HG02981 (cell line): Measurements from ENCODE around the gene TMED4.
"Not testable (repeated sequence)": the region's sequence is repeated elsewhere in the genome, so short reads cannot be mapped to it uniquely, and the experiment has no call there.

Experiments used
- ATAC-seq: cut with Tn5 transposase; IDR thresholded peaks from one replicate; pipeline ENCODE4 v1.9.1; 2021; ENCODE audit warnings: mild to moderate bottlenecking, moderate library complexity; ENCODE audit not compliant: unreplicated experiment

TMED4 gene

GRCh38 chr7:44569959-44570358, 12.1 kb downstream of the TMED4 start:
- ATAC-seq, result no peak

- ATAC-seq, result no peak
Observed at GRCh38 chr7:44568771-44569560, 13.1 kb downstream of the TMED4 start.

- ATAC-seq, result no peak
Observed at GRCh38 chr7:44567884-44568283, 14.1 kb downstream of the TMED4 start.

- ATAC-seq, result no peak
Observed at GRCh38 chr7:44566680-44567079, 15.4 kb downstream of the TMED4 start.

GRCh38 chr7:44565795-44566559, 16.1 kb downstream of the TMED4 start:
- ATAC-seq, result no peak

GRCh38 chr7:44565097-44565794, 16.8 kb downstream of the TMED4 start:
- ATAC-seq, result no peak

GRCh38 chr7:44564606-44565005, 17.4 kb downstream of the TMED4 start:
- ATAC-seq, result no peak

GRCh38 chr7:44563171-44563679, 18.8 kb downstream of the TMED4 start:
- ATAC-seq, result no peak

- not testable (repeated sequence) for ATAC-seq
Observed at GRCh38 chr7:44562622-44562962, 19.4 kb downstream of the TMED4 start.

- ATAC-seq, result no peak
Observed at GRCh38 chr7:44561962-44562621, 19.9 kb downstream of the TMED4 start.

- no peak for ATAC-seq
Observed at GRCh38 chr7:44561481-44561880, 20.6 kb downstream of the TMED4 start.

- ATAC-seq, result no peak
Observed at GRCh38 chr7:44559485-44559884, 22.5 kb downstream of the TMED4 start.

GRCh38 chr7:44557485-44557884, 24.5 kb downstream of the TMED4 start:
- no peak for ATAC-seq

- no peak for ATAC-seq
Observed at GRCh38 chr7:44555350-44555749, 26.7 kb downstream of the TMED4 start.

GRCh38 chr7:44552473-44553005, 29.5 kb downstream of the TMED4 start:
- ATAC-seq, result not testable (repeated sequence)

GRCh38 chr7:44549457-44549856, 32.6 kb downstream of the TMED4 start:
- ATAC-seq, result no peak

- ATAC-seq, result no peak
Observed at GRCh38 chr7:44548893-44549292, 33.1 kb downstream of the TMED4 start.

- no peak for ATAC-seq
Observed at GRCh38 chr7:44547536-44548231, 34.3 kb downstream of the TMED4 start.

- no peak for ATAC-seq
Observed at GRCh38 chr7:44541876-44542610, 40.0 kb downstream of the TMED4 start.
